ENCODE results near the gene DIAPH3.

GRCh38 chr13:60138674-60139073, 25.1 kb downstream of the DIAPH3 start:
- TF ChIP-seq POLR2A (IDR thresholded peaks at IDR 0.05) (no peak), CTCF (IDR thresholded peaks at IDR 0.05) (no peak)

All from prostate gland (tissue), 2 donors.